NB4 (cell line): ENCODE results near the gene NSMF.

Experiments
- CTCF ChIP-seq: IDR thresholded peaks from one replicate; pipeline ENCODE4 v1.5.1; 2012; ENCODE audit warnings: low read depth, low read length
- MYC ChIP-seq: IDR thresholded peaks from 2 replicates; pipeline ENCODE4 v1.6.1; 2011; ENCODE audit warnings: low read depth, low read length
- POLR2A ChIP-seq: IDR thresholded peaks from 2 replicates; pipeline ENCODE4 v1.6.1; 2011; ENCODE audit warnings: mild to moderate bottlenecking; ENCODE audit not compliant: insufficient read length; ENCODE audit errors: extremely low read depth
- TF ChIP-seq, protein P1 (sequence below): IDR thresholded peaks from 2 replicates; pipeline ENCODE4 v1.6.1; 2011; ENCODE audit warnings: low read depth, low read length

DNA sequence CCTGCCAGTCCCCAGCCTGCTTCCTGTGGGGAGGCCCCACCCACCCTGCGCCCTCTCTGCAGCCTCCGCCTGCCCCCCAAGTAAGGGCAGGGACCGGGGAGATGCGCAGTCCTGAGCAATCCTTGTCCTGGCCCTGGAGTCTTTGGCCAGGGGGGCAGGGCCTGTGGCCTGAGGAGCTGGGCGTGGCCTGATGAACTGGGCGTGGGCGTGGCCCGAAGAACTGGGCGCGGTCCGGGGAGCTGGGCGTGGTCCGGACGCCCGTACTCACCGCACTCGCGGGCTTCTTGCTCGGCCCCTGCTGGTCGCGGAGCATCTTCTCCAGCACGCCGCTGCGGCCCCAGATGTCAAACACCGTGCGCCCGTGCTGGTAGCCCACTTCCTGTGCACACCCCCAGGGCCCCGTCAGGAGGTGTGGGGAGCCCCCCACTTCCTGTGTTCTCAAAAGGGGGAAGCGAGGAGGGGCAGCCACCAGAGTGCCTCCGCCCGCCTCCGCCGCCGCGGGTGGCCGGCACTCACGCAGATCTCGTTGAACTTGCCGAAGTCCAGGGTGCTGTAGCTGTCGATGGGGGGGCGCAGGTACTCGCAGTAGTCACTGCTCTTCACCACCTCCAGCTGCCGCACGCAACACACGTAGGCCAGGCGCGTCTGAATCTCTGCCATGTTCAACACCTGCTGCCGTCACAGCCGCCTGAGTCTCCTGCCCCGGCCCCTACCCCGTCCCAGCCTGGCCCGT is 2.7 kb upstream of the NSMF start:
- TF ChIP-seq CTCF (no peak), MYC (no peak), POLR2A (no peak)
- TF ChIP-seq, protein P1, sequence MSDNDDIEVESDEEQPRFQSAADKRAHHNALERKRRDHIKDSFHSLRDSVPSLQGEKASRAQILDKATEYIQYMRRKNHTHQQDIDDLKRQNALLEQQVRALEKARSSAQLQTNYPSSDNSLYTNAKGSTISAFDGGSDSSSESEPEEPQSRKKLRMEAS: no peak
